GM12872 (cell line): ENCODE results near the gene SIRPA.

ENCODE experiments used
- TF ChIP-seq, protein P1 (sequence below): IDR thresholded peaks from 3 replicates; pipeline ENCODE4 v1.5.1; 2011; ENCODE audit warnings: low read depth, mild to moderate bottlenecking, low read length, moderate library complexity; ENCODE audit not compliant: insufficient read depth

SIRPA gene

DNA sequence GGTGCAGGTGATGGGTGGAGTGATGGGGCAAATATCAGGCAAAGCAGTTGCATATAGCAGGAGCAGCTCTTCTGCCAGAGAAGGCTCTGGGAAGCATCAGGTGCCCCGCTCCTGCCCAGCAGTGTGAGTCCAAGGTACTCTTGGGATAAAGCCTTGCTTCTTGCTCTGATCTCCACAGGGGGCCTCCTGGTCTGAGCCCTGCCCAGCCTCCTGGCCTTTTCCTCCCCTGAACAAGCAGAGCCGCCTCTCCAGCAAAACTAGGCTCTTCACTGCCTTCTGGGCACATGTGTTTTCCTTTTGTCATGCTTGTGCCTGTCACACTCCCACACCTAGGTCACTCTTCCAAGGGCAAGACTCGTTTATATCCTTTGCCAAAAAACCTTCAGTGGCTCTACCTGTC, 34.3 kb downstream of the SIRPA start:
- TF ChIP-seq, protein P1, sequence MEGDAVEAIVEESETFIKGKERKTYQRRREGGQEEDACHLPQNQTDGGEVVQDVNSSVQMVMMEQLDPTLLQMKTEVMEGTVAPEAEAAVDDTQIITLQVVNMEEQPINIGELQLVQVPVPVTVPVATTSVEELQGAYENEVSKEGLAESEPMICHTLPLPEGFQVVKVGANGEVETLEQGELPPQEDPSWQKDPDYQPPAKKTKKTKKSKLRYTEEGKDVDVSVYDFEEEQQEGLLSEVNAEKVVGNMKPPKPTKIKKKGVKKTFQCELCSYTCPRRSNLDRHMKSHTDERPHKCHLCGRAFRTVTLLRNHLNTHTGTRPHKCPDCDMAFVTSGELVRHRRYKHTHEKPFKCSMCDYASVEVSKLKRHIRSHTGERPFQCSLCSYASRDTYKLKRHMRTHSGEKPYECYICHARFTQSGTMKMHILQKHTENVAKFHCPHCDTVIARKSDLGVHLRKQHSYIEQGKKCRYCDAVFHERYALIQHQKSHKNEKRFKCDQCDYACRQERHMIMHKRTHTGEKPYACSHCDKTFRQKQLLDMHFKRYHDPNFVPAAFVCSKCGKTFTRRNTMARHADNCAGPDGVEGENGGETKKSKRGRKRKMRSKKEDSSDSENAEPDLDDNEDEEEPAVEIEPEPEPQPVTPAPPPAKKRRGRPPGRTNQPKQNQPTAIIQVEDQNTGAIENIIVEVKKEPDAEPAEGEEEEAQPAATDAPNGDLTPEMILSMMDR = no peak

DNA sequence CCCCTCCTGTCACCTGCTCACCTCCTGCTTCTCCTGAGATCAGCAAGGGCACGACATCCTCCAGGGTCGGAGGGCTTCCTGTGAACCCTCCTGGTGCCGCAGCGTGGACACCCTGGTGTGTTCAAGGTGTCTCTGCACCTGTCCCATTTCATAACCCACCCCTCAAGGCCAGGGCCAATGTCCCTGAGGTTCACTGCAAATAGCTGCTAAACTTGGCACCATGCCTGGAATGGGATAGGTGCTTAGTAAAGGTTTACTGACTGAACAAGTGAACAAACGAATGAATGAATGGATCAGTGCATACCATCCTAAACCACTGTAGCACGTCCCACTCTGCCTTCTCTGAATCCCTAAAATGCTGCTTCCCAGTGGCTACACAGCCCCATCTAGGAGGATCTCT, 35.0 kb downstream of the SIRPA start:
- TF ChIP-seq, protein P1 = no peak

DNA sequence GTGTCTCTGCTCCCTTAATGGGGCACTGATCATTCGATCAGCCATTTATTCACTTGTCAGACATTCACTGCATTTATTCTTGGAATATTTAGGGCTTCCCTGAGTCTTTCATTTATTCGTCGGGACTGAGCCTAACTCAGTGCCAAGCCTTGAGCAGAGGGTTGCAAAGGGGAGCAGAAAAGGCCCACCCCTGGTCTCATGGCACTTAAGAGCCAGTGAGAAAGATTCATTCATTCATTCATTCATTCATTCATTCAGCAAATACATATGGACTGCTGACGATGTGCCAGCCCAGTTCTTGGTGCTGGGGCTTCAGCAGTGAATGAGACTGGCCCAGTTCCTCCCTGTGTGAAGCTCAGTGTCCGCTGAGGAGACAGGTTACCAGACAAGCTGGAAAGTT, 36.6 kb downstream of the SIRPA start:
- TF ChIP-seq, protein P1 = no peak

DNA sequence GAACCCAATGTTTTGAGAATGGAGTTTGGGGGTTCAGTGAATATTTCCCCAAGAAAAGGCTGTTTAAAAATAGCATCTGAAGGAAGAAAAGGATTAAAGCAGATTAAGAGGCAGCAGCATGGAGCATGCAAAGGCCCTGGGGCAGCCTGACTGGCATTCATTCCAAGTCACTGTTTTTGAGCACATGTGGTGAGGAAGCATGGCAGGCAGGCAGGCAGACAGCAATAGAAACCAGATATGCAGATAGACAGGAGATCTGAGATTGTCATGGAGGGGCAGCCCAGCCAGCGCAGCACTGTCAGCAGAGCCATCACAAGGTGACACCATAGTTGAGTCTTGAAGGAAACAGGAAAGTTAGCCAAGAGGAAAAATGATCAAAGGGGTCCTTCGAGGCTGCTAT, 37.8 kb downstream of the SIRPA start:
- TF ChIP-seq, protein P1 = no peak

DNA sequence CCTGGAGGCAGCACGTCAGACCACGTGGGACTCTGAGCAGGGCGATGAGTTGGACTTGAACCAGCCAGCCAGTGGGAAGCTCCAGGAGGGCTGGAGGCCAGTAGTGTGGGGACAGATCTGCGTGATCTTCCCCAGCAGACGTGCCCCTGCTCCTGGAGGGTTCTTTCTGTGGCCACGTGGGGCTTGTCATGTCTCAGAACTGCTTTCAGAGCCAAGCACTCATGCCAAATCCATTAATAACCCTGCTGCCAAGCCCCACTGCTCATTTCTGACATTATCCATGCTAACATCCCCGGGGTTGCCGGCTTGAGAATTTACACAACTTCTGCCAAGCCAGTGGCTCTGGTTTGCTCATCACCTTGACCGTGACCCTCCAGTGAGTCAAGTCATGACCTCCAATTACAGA, 38.3 kb downstream of the SIRPA start:
- TF ChIP-seq, protein P1 = no peak

DNA sequence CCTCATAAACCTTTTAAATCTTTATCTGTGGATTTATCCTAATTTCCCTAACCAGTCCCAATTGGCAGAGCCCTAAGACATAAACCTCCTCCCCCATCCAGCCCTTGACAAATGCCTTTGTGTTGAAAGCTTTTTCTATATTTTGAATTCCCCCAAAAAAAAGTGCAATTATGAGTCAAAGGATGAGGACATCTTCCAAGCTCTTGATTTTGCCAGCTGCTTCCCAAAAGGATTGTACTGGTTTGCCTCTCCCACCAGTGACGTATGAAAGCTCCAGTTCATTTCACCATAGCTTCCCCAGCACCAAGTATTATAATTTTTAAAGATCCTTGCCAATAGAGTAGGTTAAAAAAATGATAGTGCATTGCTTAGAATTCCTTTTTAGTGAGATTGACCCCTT, 38.9 kb downstream of the SIRPA start:
- TF ChIP-seq, protein P1 = no peak

DNA sequence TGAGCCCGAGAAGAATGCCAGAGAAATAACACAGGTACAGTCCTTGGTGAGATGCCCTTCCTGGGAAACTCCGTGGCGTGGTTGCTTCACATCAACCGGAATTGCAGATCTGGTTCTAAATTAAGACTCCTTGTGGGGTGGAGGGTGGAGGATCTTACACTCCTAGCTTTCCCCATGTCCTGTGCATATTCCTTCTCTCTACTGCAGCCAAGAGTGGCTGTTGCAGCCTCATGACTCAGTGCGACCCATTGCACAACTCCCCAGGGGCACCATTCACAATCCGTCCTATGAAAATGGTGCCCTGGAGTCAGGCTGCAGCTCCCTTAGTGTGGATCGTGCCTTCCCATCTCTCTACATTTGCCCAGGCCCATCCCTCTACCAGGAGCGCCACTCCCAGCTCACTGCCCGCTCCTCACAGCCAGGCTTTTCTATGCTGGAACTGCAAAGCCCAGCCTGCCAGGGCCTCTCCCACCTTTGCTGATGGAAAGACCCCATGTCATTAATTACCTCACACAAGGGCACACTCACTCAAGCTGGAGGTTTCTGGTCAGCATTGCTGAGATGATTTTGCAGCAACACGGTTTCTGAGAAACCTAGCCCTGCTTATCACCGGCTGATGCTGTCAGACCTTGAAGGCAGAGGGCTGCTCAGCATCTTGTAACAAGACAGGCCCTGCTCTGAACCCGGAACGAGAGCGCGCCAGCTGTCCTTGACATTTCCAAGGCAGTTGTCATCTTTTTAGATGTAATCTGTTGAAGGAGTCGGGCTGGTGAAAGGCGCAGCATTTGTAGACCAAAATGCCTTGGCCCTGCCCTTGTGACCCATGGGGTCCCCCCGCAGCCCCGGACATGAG, 39.7 kb downstream of the SIRPA start:
- TF ChIP-seq, protein P1 = no peak
